ENCODE results near the gene IGHMBP2.

Gene IGHMBP2

DNA sequence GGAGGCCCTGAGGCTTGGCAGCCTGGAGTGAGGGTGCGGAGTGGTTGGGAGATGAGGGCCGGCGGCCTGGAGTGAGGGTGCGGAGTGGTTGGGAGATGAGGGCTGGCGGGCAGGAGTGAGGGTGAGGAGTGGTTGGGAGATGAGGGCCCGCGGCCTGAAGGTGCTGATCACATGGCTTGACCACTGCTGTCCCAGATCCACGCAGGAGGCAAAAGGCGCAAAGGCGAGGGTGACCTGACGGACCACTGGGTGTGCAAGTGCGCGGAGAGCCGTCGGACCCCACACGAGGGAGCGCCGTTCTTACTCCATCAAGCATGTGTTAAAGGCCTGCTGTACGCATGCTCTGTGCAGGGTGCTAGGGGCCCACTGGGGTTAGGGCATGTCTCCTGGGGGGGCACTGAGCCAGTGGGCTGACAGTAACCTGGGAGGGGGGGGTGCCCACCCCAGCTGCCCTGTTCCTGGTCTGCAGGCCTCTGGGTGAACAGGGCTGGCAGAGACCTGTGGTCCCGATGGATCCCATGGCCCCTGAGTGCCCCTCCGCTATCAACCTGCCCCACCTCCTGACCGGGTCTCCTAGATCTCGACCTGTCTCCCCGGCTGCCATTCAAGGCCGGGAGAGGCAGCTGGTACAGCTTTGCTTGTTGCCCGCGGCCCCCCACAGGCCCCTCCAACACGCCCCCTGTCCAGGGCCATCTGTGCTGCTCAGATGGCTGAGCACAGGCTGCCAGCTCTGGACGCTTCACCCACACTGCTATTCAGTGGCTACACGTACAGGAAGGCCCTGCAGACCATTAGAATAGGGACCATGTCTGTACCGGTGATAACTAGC lies 56.0 kb downstream of the IGHMBP2 start:
- Histone ChIP-seq H3K27ac (no peak overlapping the region), H3K4me1 (ENCODE audit: control insufficient read depth in 1 of 2, insufficient read depth in 1 of 2, low read depth in 1 of 2, low read length in 1 of 2) (peaks cover 22 to 33% of the 10 kb centered on the region in 2 experiments), H3K36me3 (no peaks in the 10 kb centered on the region), H3K4me3 (ENCODE audit: low read depth in 1 of 2, low read length in 1 of 2) (no peak overlapping the region), H3K27me3 (no peaks in the 10 kb centered on the region), H3K9me3 (no peaks in the 10 kb centered on the region)
- TF ChIP-seq, protein P1, sequence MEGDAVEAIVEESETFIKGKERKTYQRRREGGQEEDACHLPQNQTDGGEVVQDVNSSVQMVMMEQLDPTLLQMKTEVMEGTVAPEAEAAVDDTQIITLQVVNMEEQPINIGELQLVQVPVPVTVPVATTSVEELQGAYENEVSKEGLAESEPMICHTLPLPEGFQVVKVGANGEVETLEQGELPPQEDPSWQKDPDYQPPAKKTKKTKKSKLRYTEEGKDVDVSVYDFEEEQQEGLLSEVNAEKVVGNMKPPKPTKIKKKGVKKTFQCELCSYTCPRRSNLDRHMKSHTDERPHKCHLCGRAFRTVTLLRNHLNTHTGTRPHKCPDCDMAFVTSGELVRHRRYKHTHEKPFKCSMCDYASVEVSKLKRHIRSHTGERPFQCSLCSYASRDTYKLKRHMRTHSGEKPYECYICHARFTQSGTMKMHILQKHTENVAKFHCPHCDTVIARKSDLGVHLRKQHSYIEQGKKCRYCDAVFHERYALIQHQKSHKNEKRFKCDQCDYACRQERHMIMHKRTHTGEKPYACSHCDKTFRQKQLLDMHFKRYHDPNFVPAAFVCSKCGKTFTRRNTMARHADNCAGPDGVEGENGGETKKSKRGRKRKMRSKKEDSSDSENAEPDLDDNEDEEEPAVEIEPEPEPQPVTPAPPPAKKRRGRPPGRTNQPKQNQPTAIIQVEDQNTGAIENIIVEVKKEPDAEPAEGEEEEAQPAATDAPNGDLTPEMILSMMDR (IDR thresholded peaks at IDR 0.05) = no peak

DNA sequence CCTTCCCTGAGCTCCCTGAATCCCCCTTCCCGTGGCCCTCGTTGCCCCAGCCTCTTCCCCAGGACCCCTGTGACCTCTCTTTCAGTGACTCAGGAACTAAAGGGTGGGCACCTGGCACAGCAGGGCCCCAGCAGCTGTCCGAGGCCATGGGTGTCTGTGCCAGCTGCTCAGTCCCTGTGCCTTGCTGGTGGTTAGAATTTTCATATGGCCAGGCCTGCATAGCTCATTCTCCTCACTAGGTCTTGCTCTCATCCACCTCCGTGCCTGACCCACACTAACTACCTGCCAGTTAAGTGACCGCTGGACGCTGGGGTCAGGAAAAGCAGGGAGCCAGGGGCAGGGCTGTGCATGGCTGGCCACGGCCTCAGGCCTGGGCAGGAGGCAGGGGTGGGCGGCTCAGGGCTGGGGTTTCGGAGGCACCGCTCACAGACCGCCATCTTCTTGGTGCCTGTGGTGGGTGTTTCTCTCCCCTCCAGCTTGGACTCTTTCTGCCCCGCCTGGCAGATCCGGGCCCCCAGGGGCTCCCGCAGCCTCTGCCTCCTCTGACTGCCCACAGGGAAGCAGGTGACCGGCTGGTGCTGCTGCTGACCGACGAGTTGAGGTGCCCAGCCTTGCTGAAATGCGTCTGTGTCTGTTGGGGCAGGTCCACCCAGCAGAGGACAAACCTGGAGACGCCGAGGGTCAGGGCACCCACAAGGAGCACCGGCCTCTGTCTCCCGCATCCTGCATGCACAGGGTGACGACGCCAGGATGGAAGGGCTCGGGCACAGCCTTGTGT lies 56.8 kb downstream of the IGHMBP2 start:
- H3K27ac ChIP-seq = no peak overlapping the region
- H3K4me1 ChIP-seq (ENCODE audit: control insufficient read depth in 1 of 2, insufficient read depth in 1 of 2, low read depth in 1 of 2, low read length in 1 of 2) = peaks cover 15 to 26% of the 10 kb centered on the region in 2 experiments
- TF ChIP-seq, protein P1 (IDR thresholded peaks at IDR 0.05) = no peak
- H3K36me3 ChIP-seq = no peaks in the 10 kb centered on the region
- no peak overlapping the region for H3K4me3 ChIP-seq (ENCODE audit: low read depth in 1 of 2, low read length in 1 of 2)
- H3K27me3 ChIP-seq = no peaks in the 10 kb centered on the region
- no peaks in the 10 kb centered on the region for H3K9me3 ChIP-seq

DNA sequence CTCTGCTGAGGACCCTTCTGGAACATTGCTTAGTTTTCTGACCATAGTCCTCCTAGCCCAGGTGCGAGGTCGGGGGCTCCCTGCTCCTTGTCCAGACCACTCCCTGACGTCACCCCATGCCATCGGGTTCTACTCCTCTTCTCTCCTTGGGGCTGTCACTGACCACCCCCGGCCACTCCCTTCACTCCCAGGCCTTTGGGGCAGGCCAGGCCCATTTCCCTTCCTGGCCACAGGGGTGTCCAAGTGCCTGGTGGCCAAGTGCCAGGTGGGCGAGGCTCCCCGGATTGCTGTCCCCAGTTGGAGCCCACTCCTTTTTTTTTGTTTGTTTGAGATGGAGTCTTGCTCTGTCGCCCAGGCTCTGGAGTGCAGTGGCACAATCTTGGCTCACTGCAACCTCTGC lies 57.6 kb downstream of the IGHMBP2 start:
- no peaks in the 10 kb centered on the region for H3K27me3 ChIP-seq
- peaks cover 13 to 20% of the 10 kb centered on the region in 2 experiments for H3K4me1 ChIP-seq (ENCODE audit: control insufficient read depth in 1 of 2, insufficient read depth in 1 of 2, low read depth in 1 of 2, low read length in 1 of 2)
- H3K27ac ChIP-seq = no peak overlapping the region
- H3K9me3 ChIP-seq = no peaks in the 10 kb centered on the region
- no peak overlapping the region for H3K4me3 ChIP-seq (ENCODE audit: low read depth in 1 of 2, low read length in 1 of 2)
- TF ChIP-seq, protein P1 (IDR thresholded peaks at IDR 0.05) = no peak
- H3K36me3 ChIP-seq = no peaks in the 10 kb centered on the region

- Histone ChIP-seq H3K9me3 (no peaks in the 10 kb centered on the region), H3K27me3 (peaks cover 7% of the 10 kb centered on the region), H3K4me1 (ENCODE audit: control insufficient read depth in 1 of 2, insufficient read depth in 1 of 2, low read depth in 1 of 2, low read length in 1 of 2) (peaks cover 13 to 14% of the 10 kb centered on the region in 2 experiments), H3K36me3 (no peaks in the 10 kb centered on the region), H3K27ac (peak overlapping the region; percentile 65), H3K4me3 (ENCODE audit: low read depth in 1 of 2, low read length in 1 of 2) (no peak overlapping the region)
- TF ChIP-seq, protein P1 (IDR thresholded peaks at IDR 0.05) = no peak
These were observed 59.0 kb downstream of the IGHMBP2 start for GRCh38 chr11:68962527-68963250.

DNA sequence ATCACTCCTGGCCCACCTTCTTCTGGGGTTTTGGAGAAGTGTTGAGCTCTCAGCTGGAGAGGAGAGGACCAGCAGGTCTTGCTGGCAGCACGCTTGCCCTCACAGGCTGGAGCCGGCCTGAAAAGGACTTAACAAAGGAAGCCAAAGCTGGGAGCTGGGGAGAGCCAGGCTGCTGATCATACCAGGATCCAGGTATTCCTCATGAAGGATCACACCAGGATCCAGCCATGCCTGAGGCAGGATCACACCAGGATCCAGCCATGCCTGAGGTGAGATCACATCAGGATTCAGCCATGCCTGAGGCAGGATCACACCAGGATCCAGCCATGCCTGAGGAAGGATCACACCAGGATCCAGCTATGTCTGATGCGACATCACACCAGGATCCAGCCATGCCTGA lies 60.1 kb downstream of the IGHMBP2 start:
- H3K4me1 ChIP-seq (ENCODE audit: control insufficient read depth in 1 of 2, insufficient read depth in 1 of 2, low read depth in 1 of 2, low read length in 1 of 2) = peaks cover 13 to 14% of the 10 kb centered on the region in 2 experiments
- no peak overlapping the region for H3K4me3 ChIP-seq (ENCODE audit: low read depth in 1 of 2, low read length in 1 of 2)
- TF ChIP-seq, protein P1 (IDR thresholded peaks at IDR 0.05) = no peak
- H3K27me3 ChIP-seq = peaks cover 16% of the 10 kb centered on the region
- no peaks in the 10 kb centered on the region for H3K36me3 ChIP-seq
- peak overlapping the region; percentile 65 for H3K27ac ChIP-seq
- H3K9me3 ChIP-seq = no peaks in the 10 kb centered on the region

Data from neutrophil (primary cell).